ENCODE measurements around the gene TMEM107.

GRCh38 chr17:8222630-8223355 lies 46.6 kb upstream of the TMEM107 start:
- TF ChIP-seq CTCF (IDR thresholded peaks at IDR 0.05; ENCODE audit: insufficient read depth, low read length, poor library complexity, severe bottlenecking) = no peak
- TF ChIP-seq EZH2phosphoT487 (conservative IDR thresholded peaks at IDR 0.05; ENCODE audit: low read length) = no peak
